ENCODE results near the gene OR51M1.

GRCh38 chr11:5380740-5381342 lies 2.8 kb upstream of the OR51M1 start:
- peak in 4 of 6 experiments; percentile 9 to 41 (median 22) for TF ChIP-seq CTCF (IDR thresholded peaks at IDR 0.05)
- no peak for TF ChIP-seq POLR2A (IDR thresholded peaks at IDR 0.05)
